NCI-H1105 treated with DMSO at 0.1 percent for 48 hours (cell line): ENCODE measurements around the gene MYLK4.

ENCODE experiments used
- DNase-seq: peaks from one replicate; lab custom pipeline; 2025; lab: John Stamatoyannopoulos, UW

Gene MYLK4

GRCh38 chr6:2695454-2696095, 55.1 kb downstream of the MYLK4 start:
- peak; percentile 22 for DNase-seq

- no peak for DNase-seq
Observed at GRCh38 chr6:2693231-2693630, 57.5 kb downstream of the MYLK4 start.

GRCh38 chr6:2688401-2689064, 62.2 kb downstream of the MYLK4 start:
- no peak for DNase-seq

- no peak for DNase-seq
Observed at GRCh38 chr6:2687456-2687855, 63.3 kb downstream of the MYLK4 start.

GRCh38 chr6:2686515-2686914, 64.2 kb downstream of the MYLK4 start:
- DNase-seq, result no peak

- DNase-seq, result no peak
Observed at GRCh38 chr6:2684766-2685754, 65.7 kb downstream of the MYLK4 start.

GRCh38 chr6:2684103-2684749, 66.5 kb downstream of the MYLK4 start:
- no peak for DNase-seq

- DNase-seq, result no peak
Observed at GRCh38 chr6:2680264-2680922, 70.3 kb downstream of the MYLK4 start.

- no peak for DNase-seq
Observed at GRCh38 chr6:2677080-2677593, 73.6 kb downstream of the MYLK4 start.

- DNase-seq, result no peak
Observed at GRCh38 chr6:2676048-2676447, 74.7 kb downstream of the MYLK4 start.

- DNase-seq, result no peak
Observed at GRCh38 chr6:2674857-2675256, 75.9 kb downstream of the MYLK4 start.

- no peak for DNase-seq
Observed at GRCh38 chr6:2669067-2669700, 81.5 kb downstream of the MYLK4 start.

- DNase-seq, result no peak
Observed at GRCh38 chr6:2667617-2668016, 83.1 kb downstream of the MYLK4 start.

GRCh38 chr6:2666906-2667575, 83.7 kb downstream of the MYLK4 start:
- DNase-seq, result no peak

- no peak for DNase-seq
Observed at GRCh38 chr6:2665146-2666070, 85.3 kb downstream of the MYLK4 start.

- no peak for DNase-seq
Observed at GRCh38 chr6:2663123-2663522, 87.6 kb downstream of the MYLK4 start.

GRCh38 chr6:2661651-2662050, 89.1 kb downstream of the MYLK4 start:
- no peak for DNase-seq

- no peak for DNase-seq
Observed at GRCh38 chr6:2659882-2660281, 90.8 kb downstream of the MYLK4 start.

- DNase-seq, result no peak
Observed at GRCh38 chr6:2659381-2659780, 91.3 kb downstream of the MYLK4 start.
